Stimulated activated naive B cell treated with anti-CD40 and anti-IgM and Interleukin-4, amounts not matched to agents 10 μg/mL and 1 μg/mL and 100 μg/mL, for 72 hours (primary cell): Measurements from ENCODE around the gene OPCML.

ENCODE experiments used
- ATAC-seq, 2 donors: fragments of 150-1000 bp; cut with Tn5 transposase; replicated peaks; 2 replicates each; pipeline ENCODE4 v1.10.0; 2021; ENCODE audit warnings: moderate library complexity in 1 of 2
- DNase-seq: peaks from one replicate; pipeline ENCODE4 v3.0.0; 2021
- H3K27ac Mint-ChIP-seq: one replicate; pipeline ENCODE4 v1.8.0; 2022; ENCODE audit warnings: mild to moderate bottlenecking, mixed read lengths
- H3K27me3 Mint-ChIP-seq, 2 donors: one replicate each; pipeline ENCODE4 v1.8.0; 2022; ENCODE audit warnings: mixed read lengths in 2 of 2
- H3K36me3 Mint-ChIP-seq, 2 donors: one replicate each; pipeline ENCODE4 v1.8.0; 2022; ENCODE audit warnings: mixed read lengths in 2 of 2, mild to moderate bottlenecking in 1 of 2
- H3K4me1 Mint-ChIP-seq, 2 donors: one replicate each; pipeline ENCODE4 v1.8.0; 2022; ENCODE audit warnings: mixed read lengths in 2 of 2, mild to moderate bottlenecking in 1 of 2
- H3K4me3 Mint-ChIP-seq, 2 donors: one replicate each; pipeline ENCODE4 v1.8.0; 2022; ENCODE audit warnings: mild to moderate bottlenecking in 2 of 2, mixed read lengths in 2 of 2, moderate library complexity in 1 of 2
- H3K9me3 Mint-ChIP-seq, 2 donors: one replicate each; pipeline ENCODE4 v1.8.0; 2022; ENCODE audit warnings: mixed read lengths in 2 of 2, mild to moderate bottlenecking in 1 of 2

The OPCML gene

GRCh38 chr11:133467686-133468085 is 64.6 kb downstream of the OPCML start:
- no peak for DNase-seq
- H3K9me3 Mint-ChIP-seq: peaks cover 0 to 3% of the 10 kb centered on the region in 2 donors

GRCh38 chr11:133443206-133443747 is 89.0 kb downstream of the OPCML start:
- H3K4me1 Mint-ChIP-seq: no peaks in the 10 kb centered on the region
- no peaks in the 10 kb centered on the region for H3K27me3 Mint-ChIP-seq
- H3K27ac Mint-ChIP-seq: no peak overlapping the region
- H3K9me3 Mint-ChIP-seq: peaks cover 3 to 4% of the 10 kb centered on the region in 2 donors
- no peak for DNase-seq
- no peak overlapping the region for H3K4me3 Mint-ChIP-seq
- no peaks in the 10 kb centered on the region for H3K36me3 Mint-ChIP-seq
- ATAC-seq: no peak

More at GRCh38 chr11:133467686-133468085, 64.6 kb downstream of the OPCML start:
- H3K36me3 Mint-ChIP-seq: no peaks in the 10 kb centered on the region
- no peaks in the 10 kb centered on the region for H3K27me3 Mint-ChIP-seq
- no peak overlapping the region for H3K4me3 Mint-ChIP-seq
- H3K4me1 Mint-ChIP-seq: no peaks in the 10 kb centered on the region
- ATAC-seq: no peak
- H3K27ac Mint-ChIP-seq: no peak overlapping the region

- Mint-ChIP-seq H3K27me3 (no peaks in the 10 kb centered on the region), H3K9me3 (no peaks in the 10 kb centered on the region), H3K4me3 (no peak overlapping the region), H3K36me3 (no peaks in the 10 kb centered on the region), H3K27ac (no peak overlapping the region), H3K4me1 (no peaks in the 10 kb centered on the region)
- ATAC-seq (no peak), DNase-seq (no peak)
Measured at GRCh38 chr11:133441964-133442660, 90.2 kb downstream of the OPCML start.

- Mint-ChIP-seq H3K4me3 (no peak overlapping the region), H3K4me1 (no peaks in the 10 kb centered on the region), H3K9me3 (peaks cover 0 to 4% of the 10 kb centered on the region in 2 donors), H3K36me3 (no peaks in the 10 kb centered on the region), H3K27ac (no peak overlapping the region), H3K27me3 (no peaks in the 10 kb centered on the region)
- ATAC-seq: no peak
- no peak for DNase-seq
Measured at GRCh38 chr11:133425992-133426391, 106.3 kb downstream of the OPCML start.

- H3K36me3 Mint-ChIP-seq: no peaks in the 10 kb centered on the region
- no peak overlapping the region for H3K27ac Mint-ChIP-seq
- peaks cover 3 to 5% of the 10 kb centered on the region in 2 donors for H3K9me3 Mint-ChIP-seq
- no peak for DNase-seq
- H3K4me1 Mint-ChIP-seq: no peaks in the 10 kb centered on the region
- no peak for ATAC-seq
- H3K27me3 Mint-ChIP-seq: no peaks in the 10 kb centered on the region
- H3K4me3 Mint-ChIP-seq: no peak overlapping the region
Measured at GRCh38 chr11:133425245-133425644, 107.1 kb downstream of the OPCML start.

GRCh38 chr11:133418218-133418617 is 114.1 kb downstream of the OPCML start:
- no peak overlapping the region for H3K4me3 Mint-ChIP-seq
- H3K27me3 Mint-ChIP-seq: no peaks in the 10 kb centered on the region
- ATAC-seq: no peak

GRCh38 chr11:133414506-133414905 is 117.8 kb downstream of the OPCML start:
- ATAC-seq (no peak), DNase-seq (no peak)
- H3K4me3 Mint-ChIP-seq: no peak overlapping the region
- H3K27ac Mint-ChIP-seq: no peak overlapping the region
- H3K9me3 Mint-ChIP-seq: no peaks in the 10 kb centered on the region
- H3K27me3 Mint-ChIP-seq: no peaks in the 10 kb centered on the region
- no peaks in the 10 kb centered on the region for H3K4me1 Mint-ChIP-seq
- H3K36me3 Mint-ChIP-seq: no peaks in the 10 kb centered on the region

More at GRCh38 chr11:133418218-133418617, 114.1 kb downstream of the OPCML start:
- Mint-ChIP-seq H3K36me3 (no peaks in the 10 kb centered on the region), H3K27ac (no peak overlapping the region), H3K9me3 (peaks cover 3 to 4% of the 10 kb centered on the region in 2 donors), H3K4me1 (no peaks in the 10 kb centered on the region)
- no peak for DNase-seq

GRCh38 chr11:133413703-133414102 is 118.6 kb downstream of the OPCML start:
- no peaks in the 10 kb centered on the region for H3K36me3 Mint-ChIP-seq
- no peak for ATAC-seq
- no peaks in the 10 kb centered on the region for H3K27me3 Mint-ChIP-seq
- H3K4me3 Mint-ChIP-seq: no peak overlapping the region
- no peak for DNase-seq
- H3K4me1 Mint-ChIP-seq: no peaks in the 10 kb centered on the region
- H3K9me3 Mint-ChIP-seq: no peaks in the 10 kb centered on the region
- no peak overlapping the region for H3K27ac Mint-ChIP-seq

GRCh38 chr11:133409799-133410198 is 122.5 kb downstream of the OPCML start:
- Mint-ChIP-seq H3K4me3 (no peak overlapping the region), H3K9me3 (no peaks in the 10 kb centered on the region), H3K4me1 (no peaks in the 10 kb centered on the region), H3K27me3 (no peaks in the 10 kb centered on the region), H3K27ac (no peak overlapping the region), H3K36me3 (no peaks in the 10 kb centered on the region)
- ATAC-seq: no peak
- no peak for DNase-seq

- DNase-seq (no peak), ATAC-seq (no peak)
- Mint-ChIP-seq H3K4me1 (no peaks in the 10 kb centered on the region), H3K27me3 (no peaks in the 10 kb centered on the region), H3K36me3 (no peaks in the 10 kb centered on the region), H3K4me3 (no peak overlapping the region), H3K9me3 (peaks cover 4 to 5% of the 10 kb centered on the region in 2 donors), H3K27ac (no peak overlapping the region)
Measured at GRCh38 chr11:133408936-133409335, 123.4 kb downstream of the OPCML start.

GRCh38 chr11:133408402-133408801 is 123.9 kb downstream of the OPCML start:
- Mint-ChIP-seq H3K4me1 (no peaks in the 10 kb centered on the region), H3K9me3 (peaks cover 5 to 7% of the 10 kb centered on the region in 2 donors), H3K4me3 (no peak overlapping the region), H3K27ac (no peak overlapping the region), H3K27me3 (no peaks in the 10 kb centered on the region), H3K36me3 (no peaks in the 10 kb centered on the region)
- ATAC-seq: no peak
- DNase-seq: no peak

- Mint-ChIP-seq H3K9me3 (peaks cover 5 to 7% of the 10 kb centered on the region in 2 donors), H3K4me1 (no peaks in the 10 kb centered on the region), H3K27ac (no peak overlapping the region), H3K4me3 (no peak overlapping the region), H3K36me3 (no peaks in the 10 kb centered on the region), H3K27me3 (no peaks in the 10 kb centered on the region)
- ATAC-seq (no peak), DNase-seq (no peak)
Measured at GRCh38 chr11:133406489-133406888, 125.8 kb downstream of the OPCML start.

- Mint-ChIP-seq H3K27ac (no peak overlapping the region), H3K4me3 (no peak overlapping the region), H3K4me1 (no peaks in the 10 kb centered on the region)
Measured at GRCh38 chr11:133403900-133404299, 128.4 kb downstream of the OPCML start.

GRCh38 chr11:133402551-133402950 is 129.8 kb downstream of the OPCML start:
- Mint-ChIP-seq H3K4me3 (no peak overlapping the region), H3K4me1 (no peaks in the 10 kb centered on the region), H3K27ac (no peak overlapping the region), H3K36me3 (no peaks in the 10 kb centered on the region), H3K27me3 (no peaks in the 10 kb centered on the region), H3K9me3 (peaks cover 5 to 7% of the 10 kb centered on the region in 2 donors)
- DNase-seq: no peak
- no peak for ATAC-seq

More at GRCh38 chr11:133403900-133404299, 128.4 kb downstream of the OPCML start:
- no peak for ATAC-seq
- H3K36me3 Mint-ChIP-seq: no peaks in the 10 kb centered on the region
- H3K27me3 Mint-ChIP-seq: no peaks in the 10 kb centered on the region
- H3K9me3 Mint-ChIP-seq: peaks cover 5 to 7% of the 10 kb centered on the region in 2 donors
- no peak for DNase-seq

- H3K36me3 Mint-ChIP-seq: no peaks in the 10 kb centered on the region
- H3K27me3 Mint-ChIP-seq: no peaks in the 10 kb centered on the region
- H3K27ac Mint-ChIP-seq: no peak overlapping the region
- H3K4me1 Mint-ChIP-seq: no peaks in the 10 kb centered on the region
- ATAC-seq (no peak), DNase-seq (no peak)
- H3K4me3 Mint-ChIP-seq: no peak overlapping the region
- H3K9me3 Mint-ChIP-seq: peaks cover 5 to 10% of the 10 kb centered on the region in 2 donors
Measured at GRCh38 chr11:133399855-133400625, 132.3 kb downstream of the OPCML start.
